Activated CD4-positive, CD25-positive, alpha-beta regulatory T cell treated with anti-CD3 and anti-CD28 coated beads, Interleukin-2, amount 50 U/mL, for 16 hours (primary cell): Measurements from ENCODE around the gene NTN1.

Source experiments
- DNase-seq: peaks from one replicate; pipeline ENCODE4 v3.0.0-alpha.2; 2020; ENCODE audit warnings: low read depth, low spot score

Gene NTN1

DNA sequence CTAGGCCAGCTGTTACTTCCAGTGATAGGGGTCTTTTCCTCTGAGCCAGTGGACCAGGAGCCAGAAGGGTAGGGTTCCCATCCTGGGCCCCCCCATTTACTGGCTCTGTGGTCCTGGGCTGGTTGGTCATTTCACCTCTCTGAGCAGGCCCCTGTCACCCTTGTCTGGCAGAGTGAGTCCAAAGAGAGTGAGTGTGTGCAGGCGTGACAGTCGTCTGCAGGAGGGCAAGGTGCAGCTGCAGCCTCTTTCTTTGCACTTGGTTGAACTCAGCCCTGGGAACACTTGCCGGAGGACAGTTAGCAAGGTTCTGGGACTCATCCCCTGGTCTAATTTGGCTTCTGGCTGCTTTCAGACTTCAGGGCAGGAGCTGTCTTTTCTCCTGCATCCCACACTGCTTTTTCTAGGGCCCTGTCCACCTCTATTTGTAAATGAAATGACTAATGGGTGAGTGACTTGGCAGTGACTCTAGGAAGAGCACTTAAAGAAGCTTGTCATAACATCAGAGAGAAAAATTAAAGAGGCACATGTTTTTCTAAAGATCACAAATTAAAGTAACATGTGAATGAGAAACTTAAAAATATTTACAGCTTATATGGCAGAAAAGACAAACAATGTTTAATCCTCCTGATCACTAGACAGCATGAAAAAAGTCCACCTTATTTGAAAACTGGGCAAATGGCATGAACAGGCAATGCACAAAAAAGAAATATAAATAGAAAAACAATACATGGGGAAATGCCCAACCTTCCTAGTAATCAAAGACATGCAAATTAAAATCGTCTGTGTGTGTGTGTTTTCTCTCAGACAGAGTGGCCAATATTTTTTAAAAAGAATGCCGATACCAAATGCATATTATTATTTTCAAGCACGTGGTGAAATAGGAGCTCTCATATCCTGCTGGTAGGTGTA is 137.5 kb downstream of the NTN1 start:
- no peak for DNase-seq

DNA sequence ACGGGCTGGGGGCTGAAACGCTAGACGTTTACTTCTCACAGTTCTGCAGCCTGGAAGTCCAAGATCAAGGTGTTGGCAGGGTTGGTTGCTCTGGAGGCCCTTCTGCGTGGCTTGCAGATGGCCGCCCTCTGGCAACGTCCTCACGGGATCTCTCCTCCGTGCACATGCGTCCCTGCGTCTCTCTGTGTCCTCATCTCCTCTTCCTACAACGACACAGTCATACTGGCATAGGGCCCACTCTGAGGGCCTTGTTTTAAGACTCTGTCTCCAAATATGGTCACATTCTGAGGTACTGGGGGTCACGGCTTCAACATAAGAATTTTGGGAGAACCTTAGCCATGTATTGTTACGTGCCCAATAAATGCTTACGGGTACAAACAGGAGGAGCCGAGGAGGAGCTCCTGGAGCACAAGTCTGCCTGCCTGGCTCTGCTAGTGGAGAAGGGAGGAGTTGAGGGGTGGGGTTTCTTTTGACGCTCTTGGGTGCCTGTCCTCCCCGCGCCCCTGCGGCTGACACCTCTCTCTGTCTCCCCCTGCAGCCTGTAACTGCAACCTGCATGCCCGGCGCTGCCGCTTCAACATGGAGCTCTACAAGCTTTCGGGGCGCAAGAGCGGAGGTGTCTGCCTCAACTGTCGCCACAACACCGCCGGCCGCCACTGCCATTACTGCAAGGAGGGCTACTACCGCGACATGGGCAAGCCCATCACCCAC is 141.1 kb downstream of the NTN1 start:
- no peak for DNase-seq

DNA sequence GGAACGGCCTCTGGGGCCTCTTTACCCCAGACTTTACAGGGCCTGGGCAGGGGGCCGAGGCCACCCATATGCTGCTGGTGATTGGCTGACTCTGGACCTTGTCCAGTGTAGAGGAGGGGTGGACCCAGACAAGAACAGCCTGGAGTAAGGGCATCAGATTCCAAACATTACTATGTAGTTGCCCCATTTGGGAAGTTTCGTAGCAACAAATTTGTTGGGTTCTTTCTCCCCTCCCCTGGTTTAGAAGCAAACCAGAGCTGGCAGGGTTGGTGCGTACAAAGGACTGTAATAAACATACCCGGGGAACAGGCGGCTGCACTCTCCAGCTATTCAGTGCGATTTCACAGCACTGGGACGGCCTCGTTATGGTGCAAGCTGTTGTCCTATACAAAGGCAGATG is 145.5 kb downstream of the NTN1 start:
- DNase-seq = no peak

DNA sequence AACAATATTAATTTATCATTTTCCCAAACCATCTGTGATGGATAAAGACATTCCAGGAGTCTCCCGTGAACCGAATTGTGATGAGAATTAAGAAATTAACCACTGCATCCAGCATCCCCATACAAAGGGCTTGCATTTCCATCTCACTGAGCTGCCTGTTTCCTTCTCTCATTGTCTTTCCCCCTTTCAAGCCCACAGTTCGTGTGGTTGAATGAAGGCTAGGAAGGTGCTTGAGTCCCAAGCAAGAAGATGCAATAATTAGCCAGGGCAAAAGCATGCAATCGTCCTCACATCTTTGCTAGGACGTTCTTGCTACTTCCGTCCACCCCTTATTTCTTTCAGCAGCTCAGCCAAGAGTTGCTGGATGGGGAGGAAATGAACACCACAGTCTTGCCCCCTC is 146.1 kb downstream of the NTN1 start:
- DNase-seq = no peak

DNA sequence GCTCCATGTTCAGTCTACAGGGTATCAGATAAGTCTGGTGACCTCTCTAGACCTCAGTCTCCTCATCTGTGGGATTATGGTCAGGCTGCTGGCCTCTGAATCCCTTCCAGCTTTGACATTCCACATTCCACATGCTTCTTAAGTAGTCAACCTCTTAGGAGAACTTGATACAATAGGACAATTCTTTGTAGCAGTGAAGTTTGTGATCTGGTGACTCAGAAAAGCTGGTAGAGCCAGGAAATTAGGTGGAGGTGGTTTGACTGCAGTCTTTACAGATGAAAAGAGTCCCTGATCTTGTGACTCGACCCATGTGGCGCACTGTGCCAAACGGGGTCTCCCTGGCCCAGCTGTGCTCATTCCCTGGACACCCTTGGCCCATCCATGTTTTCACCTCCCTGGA is 147.8 kb downstream of the NTN1 start:
- no peak for DNase-seq

DNA sequence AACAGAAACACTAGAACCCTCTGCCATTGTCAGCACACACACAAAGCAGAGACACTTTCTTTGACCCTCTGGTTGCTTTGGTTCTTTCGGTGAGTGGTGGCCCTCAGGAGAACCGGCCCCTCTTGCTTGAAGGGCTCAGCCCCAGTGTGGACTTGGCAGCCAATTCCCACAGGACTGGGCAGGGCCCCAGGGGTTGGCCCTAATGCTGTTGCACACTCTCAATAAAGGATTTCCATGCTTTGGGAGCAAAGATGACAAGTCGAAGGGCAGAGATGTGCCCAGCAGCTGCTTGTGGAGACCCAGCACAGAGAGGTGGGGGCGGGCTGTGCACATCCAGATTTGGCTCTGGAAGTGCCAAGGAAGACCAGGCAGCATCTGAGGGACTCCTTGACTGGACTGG is 149.0 kb downstream of the NTN1 start:
- DNase-seq = no peak

DNA sequence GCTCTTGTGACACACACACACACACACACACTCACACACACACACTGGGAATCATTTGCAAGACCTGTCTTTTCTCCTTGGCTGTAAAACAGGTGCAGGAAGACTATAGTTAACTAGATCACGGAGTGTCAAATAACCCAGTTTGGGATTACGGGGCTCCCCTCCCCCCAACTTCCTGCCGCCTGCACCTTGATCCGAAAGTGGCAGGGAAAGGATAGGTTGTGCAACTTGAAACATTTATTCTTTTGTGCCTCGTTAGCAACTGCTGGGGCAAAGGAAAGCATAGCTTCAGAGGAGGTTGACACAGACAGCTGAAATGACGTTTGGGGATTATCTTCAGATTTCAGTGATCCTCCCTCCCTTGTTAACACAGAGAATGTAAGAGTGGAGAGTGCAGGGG is 149.5 kb downstream of the NTN1 start:
- no peak for DNase-seq

DNA sequence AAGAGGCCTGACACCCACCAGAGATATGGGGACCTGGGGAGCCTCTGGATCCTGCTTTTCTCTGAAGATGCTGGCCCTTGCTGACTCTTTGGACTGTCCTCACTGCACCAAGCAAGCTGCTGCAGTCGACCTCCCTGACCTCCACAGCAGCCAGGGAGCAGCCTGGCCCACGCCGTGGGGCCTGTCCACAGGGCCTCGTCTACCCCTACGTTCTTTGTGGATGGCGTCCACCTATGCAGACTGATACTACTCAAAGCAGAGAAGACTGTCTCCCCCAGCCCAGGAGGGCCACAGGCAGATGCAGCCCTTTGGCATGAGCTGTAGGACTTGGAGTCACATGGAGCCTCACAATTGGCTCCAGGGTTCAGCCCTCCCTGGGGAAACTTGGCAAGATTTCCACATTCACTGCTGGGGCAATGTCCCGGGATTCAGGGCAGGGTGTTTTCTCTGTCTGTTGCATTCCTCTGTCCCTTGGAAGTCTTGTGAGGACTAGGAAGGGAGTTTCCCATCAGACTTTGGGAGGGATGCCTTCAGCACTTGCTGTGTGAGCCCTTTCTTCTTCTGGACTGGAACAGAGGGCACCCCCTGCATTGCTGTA is 152.2 kb downstream of the NTN1 start:
- no peak for DNase-seq

DNA sequence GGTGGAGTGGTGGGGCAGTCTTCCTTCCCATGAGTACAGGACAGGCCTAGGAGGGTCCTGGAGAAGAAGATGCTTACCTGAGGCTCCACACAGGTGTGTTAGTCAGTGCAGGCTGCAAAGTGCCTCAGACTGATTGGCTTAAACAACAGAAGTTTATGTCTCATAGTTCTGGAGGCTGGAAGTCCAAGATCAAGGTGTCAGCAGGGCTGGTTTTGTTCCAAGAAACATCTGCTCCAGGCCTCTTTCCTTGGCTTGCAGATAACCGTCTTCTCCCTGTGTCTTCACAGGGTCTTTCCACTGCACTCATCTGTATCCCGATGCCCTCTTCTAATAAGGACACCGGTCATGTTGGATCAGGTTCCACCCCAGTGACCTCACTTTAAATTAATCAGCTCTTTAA is 153.0 kb downstream of the NTN1 start:
- DNase-seq = no peak

DNA sequence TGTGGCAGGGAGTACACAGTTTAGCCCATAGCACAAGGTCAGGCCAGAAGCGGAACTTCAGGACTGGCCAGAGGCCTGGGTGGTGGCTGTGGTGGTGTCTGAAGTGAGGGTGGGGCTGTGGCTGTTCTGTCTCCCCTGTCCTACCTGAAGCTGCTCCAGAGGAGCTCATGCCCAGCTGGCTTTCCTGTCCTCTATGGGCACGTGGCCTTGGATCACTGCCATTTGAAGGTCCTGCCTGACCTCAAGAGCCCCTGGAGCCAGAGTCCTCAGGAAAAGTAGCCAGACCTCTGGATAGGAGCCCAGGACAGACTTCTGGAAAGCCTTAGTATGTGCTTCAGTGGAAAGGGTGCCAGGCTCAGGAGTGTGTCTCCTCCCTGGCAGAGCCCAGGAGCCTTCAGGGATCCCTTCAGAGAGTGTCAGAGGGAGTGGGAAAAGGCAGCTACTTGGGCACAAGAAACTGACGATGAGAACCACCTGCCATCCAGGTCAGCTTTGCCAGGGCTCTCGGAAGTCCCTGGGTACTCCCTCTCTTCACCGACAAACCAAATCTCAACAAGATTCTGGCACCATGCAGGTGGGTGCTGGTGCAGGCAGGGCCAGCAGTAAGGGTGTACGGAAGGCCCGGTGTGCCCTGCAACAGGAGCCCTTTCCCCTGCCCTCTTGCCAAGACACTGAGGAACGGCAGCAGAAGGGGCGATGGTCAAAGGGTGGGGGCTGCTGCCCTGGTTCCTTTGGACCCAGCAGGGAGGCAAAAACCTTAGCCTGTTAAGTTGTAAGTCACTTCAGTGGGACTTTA is 153.7 kb downstream of the NTN1 start:
- DNase-seq = no peak

DNA sequence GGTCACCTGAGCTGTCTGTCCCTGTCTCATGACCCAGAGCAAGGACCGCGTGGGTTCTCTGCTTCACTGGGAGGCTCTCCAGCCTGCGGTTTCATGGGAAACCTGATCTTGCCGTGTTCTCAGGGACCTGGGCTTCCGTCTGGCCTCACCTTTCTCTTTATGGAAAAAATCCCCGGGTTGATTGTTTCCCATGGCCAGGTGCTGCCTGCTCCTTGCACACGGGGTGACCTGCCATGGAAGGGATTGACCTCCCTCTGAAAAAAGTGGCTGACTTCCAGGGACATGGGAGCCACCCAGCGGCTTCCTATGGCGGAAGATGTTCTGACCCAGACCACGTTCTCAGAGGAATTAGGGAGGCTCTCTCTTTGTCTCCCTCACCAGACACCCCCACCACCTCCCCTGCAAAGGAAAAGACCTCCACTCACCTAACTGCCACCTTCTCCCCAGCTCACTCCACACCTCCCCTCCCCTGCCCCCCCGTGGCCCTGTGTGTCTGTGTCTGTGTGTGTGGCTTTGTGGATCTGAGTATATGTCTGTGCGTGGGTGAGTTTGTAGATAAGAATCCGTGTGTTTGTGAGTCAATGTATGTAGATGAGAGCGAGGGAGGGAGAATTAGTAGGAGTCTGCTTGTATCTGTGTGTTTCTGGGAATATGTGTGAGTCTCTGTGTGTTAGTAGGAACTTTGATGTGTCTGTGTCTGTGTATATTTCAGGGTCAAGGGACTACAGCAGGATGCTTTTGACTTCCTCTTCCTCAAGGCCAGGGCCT is 154.6 kb downstream of the NTN1 start:
- no peak for DNase-seq

DNA sequence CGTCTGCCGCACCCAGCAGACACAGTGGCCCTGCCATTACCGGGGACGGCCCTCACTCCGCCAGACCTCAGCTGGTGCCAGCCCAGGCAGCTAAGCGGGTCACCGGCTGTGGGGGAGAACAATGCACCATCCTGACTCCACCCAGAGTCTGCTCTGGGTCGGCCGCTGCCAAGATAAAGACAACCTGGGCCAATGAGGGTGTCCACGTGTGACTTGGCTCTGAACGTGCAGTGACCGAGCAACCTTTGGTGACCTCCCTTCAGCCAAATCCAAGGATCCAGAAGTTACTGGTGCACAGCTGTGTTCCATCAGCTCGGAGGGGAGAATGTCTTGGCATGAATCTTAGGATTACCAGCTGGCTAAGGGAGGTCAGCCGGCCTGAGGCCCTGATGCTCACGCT is 155.9 kb downstream of the NTN1 start:
- DNase-seq = no peak

DNA sequence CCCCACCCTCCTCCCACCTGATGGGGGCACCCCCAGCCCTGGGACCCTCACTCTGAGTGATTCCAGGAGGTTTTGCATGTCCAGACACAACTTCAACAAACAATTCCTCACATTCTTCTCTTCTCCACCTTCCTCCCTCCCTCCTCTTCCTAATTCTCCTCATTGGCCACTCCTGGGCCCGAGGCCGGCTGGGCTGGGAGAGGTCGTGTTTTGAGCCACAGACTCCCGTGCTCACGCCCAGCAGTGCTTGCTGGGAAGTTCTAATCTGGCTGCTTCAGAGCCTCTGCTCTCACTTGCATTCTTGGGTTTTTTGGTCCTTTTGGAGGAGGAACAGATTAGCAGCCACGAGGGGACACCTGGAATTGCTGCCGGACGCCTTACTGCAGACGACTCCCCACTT is 157.0 kb downstream of the NTN1 start:
- no peak for DNase-seq

DNA sequence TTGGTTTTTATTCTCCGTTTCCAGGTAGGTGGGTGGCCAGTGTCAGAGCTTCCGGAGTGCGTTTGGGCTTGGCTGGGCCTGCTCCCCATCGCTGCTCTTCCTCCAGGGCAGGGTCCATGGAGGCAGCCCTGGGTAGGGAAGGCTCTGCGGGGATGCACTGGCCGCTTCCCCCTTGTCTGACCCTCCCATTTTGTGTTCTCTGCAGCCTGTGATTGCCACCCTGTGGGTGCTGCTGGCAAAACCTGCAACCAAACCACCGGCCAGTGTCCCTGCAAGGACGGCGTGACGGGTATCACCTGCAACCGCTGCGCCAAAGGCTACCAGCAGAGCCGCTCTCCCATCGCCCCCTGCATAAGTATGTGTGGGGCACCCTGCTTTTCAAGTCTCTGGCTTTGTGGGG is 158.3 kb downstream of the NTN1 start:
- DNase-seq = no peak

DNA sequence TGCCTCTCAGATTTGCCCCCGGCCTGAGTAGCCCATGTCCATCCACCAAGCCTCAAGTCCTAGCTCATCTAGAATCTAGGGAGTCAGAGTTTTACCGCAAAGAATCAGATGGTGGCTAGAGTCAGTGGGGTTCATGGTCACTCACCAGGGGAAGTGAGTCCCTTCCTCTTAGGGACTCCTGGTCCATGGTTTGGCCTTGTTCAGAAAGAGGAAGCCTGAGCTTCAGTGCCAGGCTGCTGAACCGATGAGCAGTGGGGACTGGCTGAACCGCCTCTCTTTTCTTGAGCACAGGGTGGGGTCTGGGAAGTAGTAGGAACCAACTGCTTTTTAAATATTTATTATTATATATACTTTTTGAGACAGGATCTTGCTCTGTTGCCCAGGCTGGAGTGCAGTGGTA is 160.3 kb downstream of the NTN1 start:
- DNase-seq = no peak

DNA sequence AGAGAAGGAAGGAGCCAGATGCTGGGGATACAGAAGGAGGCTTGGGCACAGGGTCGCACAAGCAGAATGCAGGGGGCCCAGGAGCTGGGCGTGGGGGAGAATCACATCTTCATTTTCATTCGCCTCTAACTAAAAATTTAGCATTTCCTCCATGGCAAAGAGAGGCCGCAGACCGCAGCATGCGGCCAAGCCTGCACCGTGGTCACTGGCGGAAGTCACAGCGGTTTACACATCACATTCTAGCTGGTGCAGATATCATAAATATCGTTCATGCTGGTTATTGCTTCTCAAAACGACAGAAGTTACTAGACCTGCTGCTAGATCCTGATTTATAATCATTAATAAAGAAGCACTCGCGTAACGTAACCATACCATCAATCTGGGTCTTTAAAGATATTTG is 162.0 kb downstream of the NTN1 start:
- no peak for DNase-seq

DNA sequence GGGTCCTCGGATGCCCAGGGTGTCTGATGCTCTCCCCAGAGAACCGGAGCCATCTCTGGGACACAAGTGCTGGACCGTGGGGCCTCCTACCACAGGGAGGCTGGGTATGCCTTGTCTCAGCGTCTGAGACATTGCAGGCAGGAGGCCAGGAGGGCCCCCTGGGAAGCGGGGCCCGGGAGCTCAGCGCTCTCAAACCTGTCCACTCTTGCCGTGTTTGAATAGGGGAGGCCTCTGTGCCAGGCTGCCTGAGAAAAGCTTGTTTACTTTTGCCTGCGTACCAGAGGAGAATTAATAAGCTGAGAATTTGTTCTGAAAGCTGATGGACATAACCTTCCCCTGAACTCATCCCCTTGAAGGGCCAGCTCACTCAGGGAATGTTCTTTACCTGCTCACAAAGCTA is 163.8 kb downstream of the NTN1 start:
- DNase-seq = no peak

DNA sequence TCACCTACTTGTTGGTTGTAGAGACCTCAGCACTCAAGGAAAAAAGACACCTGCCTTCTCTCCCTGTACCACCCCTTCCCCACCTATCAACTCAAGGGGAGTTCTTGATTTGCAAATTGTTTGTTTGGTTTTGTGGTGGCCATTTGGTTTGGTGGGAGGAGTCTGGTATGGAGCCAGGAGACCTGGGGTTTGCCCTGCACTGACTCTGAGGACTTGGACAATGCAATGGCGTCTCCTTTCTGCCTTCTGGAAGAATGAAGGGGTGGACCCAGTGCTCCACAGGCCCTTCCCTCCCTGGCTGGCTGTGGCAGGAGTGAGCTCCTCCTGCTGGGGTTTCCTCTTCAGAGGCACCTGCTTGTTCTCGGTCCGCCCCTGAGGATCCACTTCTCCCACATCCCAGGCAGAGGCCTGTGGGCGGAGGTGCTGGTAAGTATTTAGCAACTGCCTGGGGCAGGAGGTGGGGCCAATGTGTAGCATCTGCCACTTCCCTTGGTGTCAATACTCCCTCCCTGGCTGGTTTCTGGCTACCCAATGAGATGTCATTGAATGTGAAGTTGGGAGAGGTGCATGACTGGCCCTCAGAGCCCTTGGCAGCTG is 164.5 kb downstream of the NTN1 start:
- no peak for DNase-seq

DNA sequence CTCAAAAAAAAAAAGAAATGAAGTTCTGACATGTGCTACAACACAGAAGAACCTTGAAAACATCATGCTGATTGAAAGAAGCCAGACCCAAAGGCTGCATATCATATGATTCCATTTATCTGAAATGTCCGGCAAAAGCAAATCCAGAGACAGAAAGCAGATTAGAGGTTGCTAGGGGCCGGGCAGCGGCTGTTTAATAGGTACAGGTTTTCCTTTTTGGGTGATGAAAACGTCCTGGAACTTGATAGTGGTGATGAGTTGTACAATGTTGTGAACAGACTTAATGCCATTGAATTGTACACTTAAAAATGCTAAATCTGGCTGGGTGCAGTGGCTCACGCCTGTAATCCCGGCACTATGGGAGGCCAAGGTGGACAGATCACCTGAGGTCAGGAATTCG is 166.5 kb downstream of the NTN1 start:
- no peak for DNase-seq

DNA sequence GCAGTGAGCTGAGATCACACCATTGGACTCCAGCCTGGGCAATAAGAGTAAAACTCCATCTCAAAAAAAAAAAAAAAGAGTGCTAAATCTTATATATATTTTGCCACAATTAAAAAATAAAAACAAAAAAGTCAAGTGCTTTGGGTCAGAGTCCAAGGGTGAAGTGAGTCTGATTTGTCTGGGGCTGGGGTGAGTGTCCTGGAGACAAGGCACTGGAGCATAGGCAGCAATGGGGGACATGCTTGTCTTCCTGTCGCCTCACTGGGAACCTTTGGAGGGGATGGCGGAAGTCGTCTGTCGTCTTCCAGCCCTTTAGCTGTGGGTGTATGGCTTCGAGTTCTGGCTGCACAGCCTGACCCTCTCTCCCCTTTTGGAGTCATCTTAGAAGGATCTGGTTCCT is 167.1 kb downstream of the NTN1 start:
- no peak for DNase-seq

DNA sequence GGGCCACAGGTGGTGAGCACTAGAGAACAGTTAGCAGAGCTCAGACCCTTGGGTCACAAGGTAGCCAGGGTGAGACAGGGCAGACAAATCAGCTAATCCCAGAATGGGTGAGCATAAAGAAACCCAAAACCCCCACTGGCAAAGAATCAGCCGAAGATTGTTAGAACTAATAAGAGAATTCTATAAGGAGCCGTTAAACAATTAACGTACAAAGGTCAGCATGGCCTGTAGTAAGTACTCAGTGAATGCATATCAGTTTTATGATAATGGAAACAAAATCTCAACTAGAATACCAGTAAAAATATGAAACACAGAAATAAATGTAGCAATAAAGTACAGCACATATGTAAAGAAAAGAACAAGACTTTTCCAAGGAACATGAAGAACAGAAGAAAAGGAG is 168.6 kb downstream of the NTN1 start:
- DNase-seq = no peak
